Skeletal muscle cell (primary cell): Measurements from ENCODE around the gene TSHR.
"Not testable (repeated sequence)": the region's sequence is repeated elsewhere in the genome, so short reads cannot be mapped to it uniquely, and the experiment has no call there.

Experiments used
- DNase-seq: peaks from one replicate; pipeline ENCODE4 v3.0.0-alpha.2; 2010; ENCODE audit warnings: low read depth
- H3K4me3 ChIP-seq: 2 replicates; pipeline ENCODE4 v1.5.1; 2011; ENCODE audit warnings: low read depth, mild to moderate bottlenecking, control low read depth, low read length, moderate library complexity

Gene TSHR

GRCh38 chr14:80946797-80947196, 8.6 kb upstream of the TSHR start:
- DNase-seq, result no peak
- H3K4me3 ChIP-seq, result no peak overlapping the region

GRCh38 chr14:80948291-80948690, 7.1 kb upstream of the TSHR start:
- no peak overlapping the region for H3K4me3 ChIP-seq
- DNase-seq, result no peak

GRCh38 chr14:80951491-80951890, 3.9 kb upstream of the TSHR start:
- no peak for DNase-seq
- H3K4me3 ChIP-seq, result no peak overlapping the region

GRCh38 chr14:80953211-80953610, 2.2 kb upstream of the TSHR start:
- DNase-seq, H3K4me3 ChIP-seq: not testable (repeated sequence)

- peak overlapping the region; percentile 64 for H3K4me3 ChIP-seq
Measured at GRCh38 chr14:80954687-80955299, 628 bp upstream of the TSHR start.

GRCh38 chr14:80956102-80956501, 681 bp downstream of the TSHR start:
- H3K4me3 ChIP-seq, result no peak overlapping the region

More at GRCh38 chr14:80954687-80955299, 628 bp upstream of the TSHR start:
- DNase-seq, result no peak

GRCh38 chr14:80956922-80957321, 1.5 kb downstream of the TSHR start:
- DNase-seq, result no peak
- H3K4me3 ChIP-seq, result no peak overlapping the region

More at GRCh38 chr14:80956102-80956501, 681 bp downstream of the TSHR start:
- no peak for DNase-seq

- DNase-seq, result no peak
- H3K4me3 ChIP-seq, result no peak overlapping the region
Measured at GRCh38 chr14:80957613-80958012, 2.2 kb downstream of the TSHR start.

- H3K4me3 ChIP-seq, result no peak overlapping the region
- DNase-seq, result no peak
Measured at GRCh38 chr14:80958226-80958625, 2.8 kb downstream of the TSHR start.

- H3K4me3 ChIP-seq, result no peak overlapping the region
Measured at GRCh38 chr14:80958939-80959338, 3.5 kb downstream of the TSHR start.

GRCh38 chr14:80959496-80959895, 4.1 kb downstream of the TSHR start:
- H3K4me3 ChIP-seq, result no peak overlapping the region
- DNase-seq, result no peak

More at GRCh38 chr14:80958939-80959338, 3.5 kb downstream of the TSHR start:
- DNase-seq, result no peak

GRCh38 chr14:80965037-80965436, 9.6 kb downstream of the TSHR start:
- no peak for DNase-seq

GRCh38 chr14:80973931-80974641, 18.7 kb downstream of the TSHR start:
- no peak overlapping the region for H3K4me3 ChIP-seq
- DNase-seq, result no peak

More at GRCh38 chr14:80965037-80965436, 9.6 kb downstream of the TSHR start:
- H3K4me3 ChIP-seq, result no peak overlapping the region

- DNase-seq, result no peak
- H3K4me3 ChIP-seq, result no peak overlapping the region
Measured at GRCh38 chr14:80974679-80975078, 19.3 kb downstream of the TSHR start.

- no peak for DNase-seq
- no peak overlapping the region for H3K4me3 ChIP-seq
Measured at GRCh38 chr14:80977221-80977620, 21.8 kb downstream of the TSHR start.

- DNase-seq, result no peak
- H3K4me3 ChIP-seq, result no peak overlapping the region
Measured at GRCh38 chr14:80978403-80978802, 23.0 kb downstream of the TSHR start.

- no peak overlapping the region for H3K4me3 ChIP-seq
- DNase-seq, result no peak
Measured at GRCh38 chr14:80979951-80980350, 24.5 kb downstream of the TSHR start.

GRCh38 chr14:80981156-80981555, 25.7 kb downstream of the TSHR start:
- no peak overlapping the region for H3K4me3 ChIP-seq
- no peak for DNase-seq

- H3K4me3 ChIP-seq, result no peak overlapping the region
- no peak for DNase-seq
Measured at GRCh38 chr14:80981673-80982072, 26.3 kb downstream of the TSHR start.

- DNase-seq, result no peak
Measured at GRCh38 chr14:80982711-80983110, 27.3 kb downstream of the TSHR start.

More at GRCh38 chr14:80982711-80983110, 27.3 kb downstream of the TSHR start:
- H3K4me3 ChIP-seq, result no peak overlapping the region
